GM10266 (cell line): ENCODE results near the gene CCDC191.

Experiments used
- DNase-seq: peaks from one replicate; pipeline ENCODE4 v3.0.0; 2012; ENCODE audit errors: extremely low spot score
- TF ChIP-seq, protein P1 (sequence below): IDR thresholded peaks from 2 replicates; pipeline ENCODE4 v1.5.1; 2012; ENCODE audit warnings: mild to moderate bottlenecking, low read depth; ENCODE audit not compliant: control insufficient read depth, insufficient read depth; ENCODE audit errors: missing control alignments

Gene CCDC191

GRCh38 chr3:114056130-114057010 is at the start of gene CCDC191, which contains the start of gene QTRT2:
CCDC191 (minus strand) TSS chr3:114056526; CDS start chr3:114056466, 60 bp downstream.
QTRT2 (plus strand) TSS chr3:114056737; CDS start chr3:114065258, 8,521 bp downstream.
- DNase-seq, result peak; percentile 88
- TF ChIP-seq, protein P1, sequence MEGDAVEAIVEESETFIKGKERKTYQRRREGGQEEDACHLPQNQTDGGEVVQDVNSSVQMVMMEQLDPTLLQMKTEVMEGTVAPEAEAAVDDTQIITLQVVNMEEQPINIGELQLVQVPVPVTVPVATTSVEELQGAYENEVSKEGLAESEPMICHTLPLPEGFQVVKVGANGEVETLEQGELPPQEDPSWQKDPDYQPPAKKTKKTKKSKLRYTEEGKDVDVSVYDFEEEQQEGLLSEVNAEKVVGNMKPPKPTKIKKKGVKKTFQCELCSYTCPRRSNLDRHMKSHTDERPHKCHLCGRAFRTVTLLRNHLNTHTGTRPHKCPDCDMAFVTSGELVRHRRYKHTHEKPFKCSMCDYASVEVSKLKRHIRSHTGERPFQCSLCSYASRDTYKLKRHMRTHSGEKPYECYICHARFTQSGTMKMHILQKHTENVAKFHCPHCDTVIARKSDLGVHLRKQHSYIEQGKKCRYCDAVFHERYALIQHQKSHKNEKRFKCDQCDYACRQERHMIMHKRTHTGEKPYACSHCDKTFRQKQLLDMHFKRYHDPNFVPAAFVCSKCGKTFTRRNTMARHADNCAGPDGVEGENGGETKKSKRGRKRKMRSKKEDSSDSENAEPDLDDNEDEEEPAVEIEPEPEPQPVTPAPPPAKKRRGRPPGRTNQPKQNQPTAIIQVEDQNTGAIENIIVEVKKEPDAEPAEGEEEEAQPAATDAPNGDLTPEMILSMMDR, result no peak

DNA sequence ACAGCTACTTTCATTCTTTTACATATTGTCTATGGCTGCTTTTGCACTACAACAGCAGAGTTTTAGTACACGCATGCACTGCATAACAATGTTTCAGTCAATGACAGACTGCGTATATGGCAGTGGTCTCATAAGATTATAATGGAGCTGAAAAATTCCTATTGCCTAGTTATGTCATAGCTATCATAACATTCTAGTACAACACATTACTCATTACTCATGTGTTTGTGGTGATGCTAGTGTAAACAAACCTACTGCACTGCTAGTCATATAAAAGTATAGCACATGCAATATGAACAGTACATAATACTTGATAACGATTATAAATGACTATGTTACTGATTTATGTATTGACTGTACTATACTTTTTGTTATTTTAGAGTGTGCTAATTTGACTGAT is 48.1 kb upstream of the CCDC191 start:
- no peak for DNase-seq
- TF ChIP-seq, protein P1, result no peak

DNA sequence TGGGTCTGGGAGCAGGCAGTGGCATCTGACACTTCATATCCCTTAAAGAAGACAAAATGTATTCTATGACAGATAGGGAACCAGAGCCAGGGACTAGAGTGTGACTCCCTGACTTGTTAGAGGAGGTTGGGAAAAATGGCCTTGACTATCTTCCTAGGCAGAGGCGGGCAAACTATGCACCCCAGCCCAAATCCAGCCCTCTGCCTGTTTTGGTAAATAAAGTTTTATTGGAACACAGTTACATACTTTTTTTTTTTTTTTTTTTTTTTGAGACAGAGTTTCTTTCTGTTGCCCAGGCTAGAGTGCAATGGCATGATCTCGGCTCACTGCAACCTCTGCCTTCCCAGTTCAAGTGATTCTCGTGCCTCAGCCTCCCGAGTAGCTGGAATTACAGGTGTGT is 47.5 kb upstream of the CCDC191 start:
- DNase-seq, result no peak

DNA sequence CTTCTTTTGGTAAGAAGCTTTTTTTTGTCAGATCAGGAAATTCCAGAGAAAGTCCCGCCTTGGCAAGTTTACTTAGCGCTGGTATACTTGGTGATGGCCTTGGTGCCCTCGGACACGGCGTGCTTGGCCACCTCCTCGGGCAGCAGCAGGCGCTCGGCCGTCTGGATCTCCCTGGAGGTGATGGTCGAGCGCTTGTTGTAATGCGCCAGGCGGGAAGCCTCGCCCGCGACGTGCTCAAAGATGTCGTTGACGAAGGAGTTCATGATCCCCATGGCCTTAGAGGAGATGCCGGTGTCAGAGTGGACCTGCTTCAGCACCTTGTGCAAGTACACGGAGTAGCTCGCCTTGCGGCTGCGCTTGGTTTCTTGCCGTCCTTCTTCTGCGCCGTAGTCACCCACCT is 46.9 kb upstream of the CCDC191 start:
- no peak for DNase-seq
- TF ChIP-seq, protein P1, result no peak

More for the DNA sequence above, 47.5 kb upstream of the CCDC191 start:
- TF ChIP-seq, protein P1, result no peak

- TF ChIP-seq, protein P1, result no peak
- no peak for DNase-seq
Measured at GRCh38 chr3:114101101-114101500, 44.8 kb upstream of the CCDC191 start.

GRCh38 chr3:114095796-114096195 is 39.5 kb upstream of the CCDC191 start:
- no peak for DNase-seq
- TF ChIP-seq, protein P1, result no peak

- DNase-seq, result no peak
- TF ChIP-seq, protein P1, result no peak
Measured at GRCh38 chr3:114093596-114093995, 37.3 kb upstream of the CCDC191 start.
